A673 (cell line): ENCODE measurements around the gene GRB7. TPM values are rescaled to one million over a fixed set of nuclear protein-coding genes. Genes with fewer than 3 reads are reported as not detected.

Experiments
- BruUV-seq: library from RNA; stranded (reverse); fragments of 400-500 nt; replicated peaks from 2 replicates; lab custom pipeline; 2021; lab: Mats Ljungman, UMichigan
- CTCF ChIA-PET: fragments of 300-600 bp; sonication (Branson Sonifier 250); formaldehyde crosslinking; loops from one replicate; lab custom pipeline; 2022; ENCODE audit warnings: antibody characterized with exemption; lab: Charles Lee
- POLR2A ChIA-PET: fragments of 300-600 bp; sonication (Branson Sonifier 250); formaldehyde crosslinking; loops from one replicate; lab custom pipeline; 2022; ENCODE audit warnings: antibody characterized with exemption; ENCODE audit not compliant: low non-redundant PET; lab: Charles Lee
- DNase-seq: peaks from one replicate; pipeline ENCODE4 v3.0.0-alpha.2; 2015; ENCODE audit warnings: low spot score
- H3K27ac ChIP-seq: fragments of 200-600 bp; sonication (generic); 2 replicates; pipeline ENCODE4 v1.5.1; 2016; ENCODE audit warnings: mixed run types, low read depth, mild to moderate bottlenecking, mixed read lengths, antibody characterized with exemption, low read length; ENCODE audit not compliant: poor library complexity, severe bottlenecking
- H3K27me3 ChIP-seq: fragments of 200-600 bp; sonication (generic); replicated peaks from 2 replicates; pipeline ENCODE4 v1.6.1; 2017; ENCODE audit warnings: mixed run types, low read depth, mild to moderate bottlenecking, mixed read lengths, antibody characterized with exemption, low read length; ENCODE audit not compliant: insufficient read depth, poor library complexity
- H3K36me3 ChIP-seq: fragments of 200-600 bp; sonication (generic); 2 replicates; pipeline ENCODE4 v1.6.1; 2016; ENCODE audit warnings: mixed run types, mild to moderate bottlenecking, mixed read lengths, antibody characterized with exemption, low read length; ENCODE audit not compliant: insufficient read depth, poor library complexity, severe bottlenecking
- H3K4me1 ChIP-seq: fragments of 200-600 bp; sonication (generic); 2 replicates; pipeline ENCODE4 v1.6.1; 2017; ENCODE audit warnings: mixed run types, mild to moderate bottlenecking, mixed read lengths, antibody characterized with exemption, low read length; ENCODE audit not compliant: insufficient read depth, poor library complexity, severe bottlenecking
- H3K4me3 ChIP-seq: fragments of 200-600 bp; sonication (generic); 2 replicates; pipeline ENCODE4 v1.5.1; 2016; ENCODE audit warnings: low read depth, mixed run types, mild to moderate bottlenecking, mixed read lengths, low read length; ENCODE audit not compliant: poor library complexity, severe bottlenecking
- H3K9me3 ChIP-seq: fragments of 200-600 bp; sonication (generic); 2 replicates; pipeline ENCODE4 v1.6.1; 2016; ENCODE audit warnings: mixed run types, low read depth, mild to moderate bottlenecking, mixed read lengths, antibody characterized with exemption, low read length; ENCODE audit not compliant: poor library complexity, severe bottlenecking
- EZH2 ChIP-seq: fragments of 200-600 bp; sonication (generic); IDR thresholded peaks from 2 replicates; pipeline ENCODE4 v1.6.1; 2017; ENCODE audit warnings: borderline replicate concordance, low read depth, mild to moderate bottlenecking, mixed read lengths, antibody characterized with exemption, low read length; ENCODE audit not compliant: poor library complexity, severe bottlenecking
- intact Hi-C: fragments of 100-400 bp; cut with micrococcal nuclease; formaldehyde crosslinking; loops from one replicate; pipeline ENCODE4 v1.10.0; 2022; ENCODE audit not compliant: unreplicated experiment
- total RNA-seq: library from RNA; stranded (reverse); gene quantifications from 2 replicates; pipeline ENCODE4 v1.2.3, GENCODE V29; 2021
- TF ChIP-seq, protein P1 (sequence below): fragments of 300-800, 200-600 bp; sonication (generic); conservative IDR thresholded peaks from 2 replicates; pipeline ENCODE4 v1.5.1; 2017; ENCODE audit warnings: low read depth, mild to moderate bottlenecking, antibody characterized with exemption, low read length, moderate library complexity, mixed read lengths

GRB7 gene
- total RNA-seq, 1 experiment from 2014 or later: 0.62 TPM

GRCh38 chr17:39700148-39700987, 37.4 kb upstream of the GRB7 start:
- intact Hi-C loops: no loop called here
- TF ChIP-seq, protein P1, sequence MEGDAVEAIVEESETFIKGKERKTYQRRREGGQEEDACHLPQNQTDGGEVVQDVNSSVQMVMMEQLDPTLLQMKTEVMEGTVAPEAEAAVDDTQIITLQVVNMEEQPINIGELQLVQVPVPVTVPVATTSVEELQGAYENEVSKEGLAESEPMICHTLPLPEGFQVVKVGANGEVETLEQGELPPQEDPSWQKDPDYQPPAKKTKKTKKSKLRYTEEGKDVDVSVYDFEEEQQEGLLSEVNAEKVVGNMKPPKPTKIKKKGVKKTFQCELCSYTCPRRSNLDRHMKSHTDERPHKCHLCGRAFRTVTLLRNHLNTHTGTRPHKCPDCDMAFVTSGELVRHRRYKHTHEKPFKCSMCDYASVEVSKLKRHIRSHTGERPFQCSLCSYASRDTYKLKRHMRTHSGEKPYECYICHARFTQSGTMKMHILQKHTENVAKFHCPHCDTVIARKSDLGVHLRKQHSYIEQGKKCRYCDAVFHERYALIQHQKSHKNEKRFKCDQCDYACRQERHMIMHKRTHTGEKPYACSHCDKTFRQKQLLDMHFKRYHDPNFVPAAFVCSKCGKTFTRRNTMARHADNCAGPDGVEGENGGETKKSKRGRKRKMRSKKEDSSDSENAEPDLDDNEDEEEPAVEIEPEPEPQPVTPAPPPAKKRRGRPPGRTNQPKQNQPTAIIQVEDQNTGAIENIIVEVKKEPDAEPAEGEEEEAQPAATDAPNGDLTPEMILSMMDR: no peak
- TF ChIP-seq EZH2: no peak
- Histone ChIP-seq H3K36me3 (no peaks in the 10 kb centered on the region), H3K4me3 (peak overlapping the region; percentile 70), H3K9me3 (no peaks in the 10 kb centered on the region), H3K27ac (peak overlapping the region; percentile 61), H3K27me3 (no peaks in the 10 kb centered on the region), H3K4me1 (no peaks in the 10 kb centered on the region)
- no TSS peak for BruUV-seq
- ChIA-PET CTCF (interaction anchor here (0.6 to 1.2 kb wide), 3 partner anchors 30 to 81 kb away, joined by 3 read pairs; partner anchors contain the start of gene MIEN1), POLR2A (interaction anchor here (0.6 kb wide), 2 partner anchors 13 to 29 kb away, joined by 3 read pairs; partner anchors contain the start of gene PGAP3)
- DNase-seq: peak; percentile 12

GRCh38 chr17:39701012-39701783, 36.5 kb upstream of the GRB7 start:
- BruUV-seq: no TSS peak
- intact Hi-C loops: no loop called here
- H3K9me3 ChIP-seq: no peaks in the 10 kb centered on the region
- no peak for DNase-seq
- no peaks in the 10 kb centered on the region for H3K36me3 ChIP-seq
- H3K27ac ChIP-seq: no peak overlapping the region
- ChIA-PET POLR2A (no interaction called here), CTCF (no interaction called here)
- TF ChIP-seq, protein P1: no peak
- no peak for TF ChIP-seq EZH2
- H3K4me1 ChIP-seq: no peaks in the 10 kb centered on the region
- peak overlapping the region; percentile 70 for H3K4me3 ChIP-seq
- no peaks in the 10 kb centered on the region for H3K27me3 ChIP-seq

- ChIA-PET CTCF (interaction anchor here (1.1 kb wide), 1 partner anchor 48 kb away, joined by 3 read pairs; no protein-coding TSS in a partner anchor), POLR2A (no interaction called here)
- no TSS peak for BruUV-seq
- Histone ChIP-seq H3K9me3 (no peaks in the 10 kb centered on the region), H3K4me3 (no peak overlapping the region), H3K27ac (no peak overlapping the region), H3K27me3 (no peaks in the 10 kb centered on the region), H3K36me3 (no peaks in the 10 kb centered on the region), H3K4me1 (no peaks in the 10 kb centered on the region)
- intact Hi-C loops: no loop called here
- TF ChIP-seq, protein P1: no peak
- no peak for TF ChIP-seq EZH2
- no peak for DNase-seq
Measured at GRCh38 chr17:39701784-39702422, 35.8 kb upstream of the GRB7 start.
